Kidney (tissue), 14 donors: ENCODE data around the gene ECM2. TPM values are rescaled to one million over a fixed set of nuclear protein-coding genes. Genes with fewer than 3 reads are reported as not detected.

ENCODE experiments used
- DNase-seq, 5 donors: peaks; one replicate each; pipeline ENCODE4 v3.0.0-alpha.2; 2013 to 2020
- FAIRE-seq: peaks from 2 replicates; lab custom pipeline; 2012; peaks lifted over from hg19 to GRCh38; lab: Jason Lieb, UNC
- H3K27ac ChIP-seq, 2 donors: one replicate each; pipeline ENCODE4 v1.7.0; 2013; ENCODE audit warnings: low read depth in 2 of 2, low read length in 2 of 2, inconsistent platforms in 1 of 2
- H3K27me3 ChIP-seq: one replicate; pipeline ENCODE4 v1.7.1; 2013; ENCODE audit warnings: low read length, inconsistent platforms; ENCODE audit not compliant: control insufficient read depth, insufficient read depth
- H3K36me3 ChIP-seq, 3 donors: one replicate each; pipeline versions ENCODE4 v1.7.0 to v1.7.1; 2013; ENCODE audit warnings: low read length in 3 of 3, control low read depth in 1 of 3, inconsistent platforms in 1 of 3; ENCODE audit not compliant: insufficient read depth in 3 of 3, control insufficient read depth in 2 of 3
- H3K4me1 ChIP-seq, 3 donors: one replicate each; pipeline versions ENCODE4 v1.7.0 to v1.7.1; 2013; ENCODE audit warnings: low read length in 3 of 3, inconsistent platforms in 1 of 3, low read depth in 1 of 3; ENCODE audit not compliant: control insufficient read depth in 2 of 3, insufficient read depth in 2 of 3
- H3K4me3 ChIP-seq, 3 donors: one replicate each; pipeline versions ENCODE4 v1.7.0 to v1.8.1; 2013; ENCODE audit warnings: low read length in 3 of 3, control low read depth in 1 of 3, inconsistent platforms in 1 of 3
- H3K9ac ChIP-seq, 3 donors: one replicate each; pipeline versions ENCODE4 v1.7.0 to v1.7.1; 2013; ENCODE audit warnings: low read length in 3 of 3, control low read depth in 1 of 3, inconsistent platforms in 1 of 3
- H3K9me3 ChIP-seq, 3 donors: one replicate each; pipeline versions ENCODE4 v1.7.0 to v1.7.1; 2013; ENCODE audit warnings: low read length in 3 of 3, control low read depth in 1 of 3, inconsistent platforms in 1 of 3; ENCODE audit not compliant: control insufficient read depth in 2 of 3, insufficient read depth in 1 of 3
- CTCF ChIP-seq: IDR thresholded peaks from 3 replicates; pipeline ENCODE4 v1.5.1; 2012; ENCODE audit warnings: mild to moderate bottlenecking, moderate library complexity, borderline replicate concordance; ENCODE audit not compliant: insufficient read depth; ENCODE audit errors: extremely low read depth
- intact Hi-C: fragments of 100-400 bp; cut with DNase I; formaldehyde crosslinking; loops from one replicate; pipeline ENCODE4 v1.11.1; 2022
- polyA plus RNA-seq: library from polyadenylated mRNA; stranded (reverse); fragments of 350-450 nt; fragmentation: Illumina TruSeq; extraction: RNeasy Lipid Tissue Mini Kit (QIAGEN cat#74804); gene quantifications from one replicate; pipeline ENCODE4 v1.2.3, GENCODE V29; 2014; ENCODE audit warnings: low read depth, low replicate concordance; ENCODE audit not compliant: insufficient read depth
- total RNA-seq: library from RNA; stranded (reverse); fragmentation: NEBNext Ultra II Directional; extraction: Animal tissue kit (Norgen Biotek cat#: 25700); gene quantifications from one replicate; pipeline ENCODE4 v1.2.1, GENCODE V29; 2021
- donor health status: control.
- donor health status: control.
- donor health status: control.
- donor health status: control.
- donor health status: control.
- donor health status: DM: yes; HTN: yes; CAD: no.
- donor health status: Normal renal cell carcinoma (clear cell type).

ECM2 gene
- total and polyA plus RNA-seq, 2 donors from 2014 or later: 5.5 to 7.6 TPM

- no peaks in the 10 kb centered on the region for H3K9me3 ChIP-seq
- intact Hi-C loops: no loop called here
- no peaks in the 10 kb centered on the region for H3K27me3 ChIP-seq
- no peak overlapping the region for H3K4me3 ChIP-seq
- no peaks in the 10 kb centered on the region for H3K4me1 ChIP-seq
- no peaks in the 10 kb centered on the region for H3K36me3 ChIP-seq
- DNase-seq (no peak), FAIRE-seq (no peak)
- H3K9ac ChIP-seq: no peak overlapping the region
- H3K27ac ChIP-seq: no peak overlapping the region
- no peak for TF ChIP-seq CTCF
Observed at GRCh38 chr9:92492781-92493401, 42.9 kb downstream of the ECM2 start.

- intact Hi-C loops: no loop called here
- FAIRE-seq (no peak), DNase-seq (peak in 1 of 5 donors; percentile 25)
- Histone ChIP-seq H3K9me3 (no peaks in the 10 kb centered on the region), H3K27me3 (no peaks in the 10 kb centered on the region), H3K4me1 (no peaks in the 10 kb centered on the region), H3K9ac (no peak overlapping the region), H3K4me3 (no peak overlapping the region), H3K36me3 (no peaks in the 10 kb centered on the region), H3K27ac (no peak overlapping the region)
- no peak for TF ChIP-seq CTCF
Observed at GRCh38 chr9:92488681-92489550, 46.9 kb downstream of the ECM2 start.

DNA sequence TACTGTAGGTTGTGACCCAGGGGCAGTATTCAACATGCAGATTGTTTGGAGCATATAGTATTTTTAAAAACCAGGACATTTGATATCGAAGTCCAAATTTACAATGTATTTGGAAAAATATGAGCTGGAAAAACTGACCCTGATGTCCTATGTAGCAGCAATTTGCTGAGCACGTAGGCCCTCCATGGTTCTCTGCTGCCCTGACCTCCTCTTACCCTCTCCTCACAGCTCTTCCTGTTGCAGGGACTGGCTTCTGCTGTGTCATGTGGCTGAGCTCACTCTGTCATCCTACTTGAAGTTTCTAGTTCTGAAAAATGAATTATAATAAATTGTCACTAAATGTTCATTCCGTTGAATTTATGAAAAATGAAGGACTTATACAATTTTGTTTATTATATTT, 49.4 kb downstream of the ECM2 start:
- H3K9me3 ChIP-seq: no peaks in the 10 kb centered on the region
- no peak for TF ChIP-seq CTCF
- H3K27me3 ChIP-seq: no peaks in the 10 kb centered on the region
- no peak overlapping the region for H3K27ac ChIP-seq
- H3K9ac ChIP-seq: no peak overlapping the region
- DNase-seq (no peak), FAIRE-seq (no peak)
- intact Hi-C loops: no loop called here
- H3K4me3 ChIP-seq: no peak overlapping the region
- H3K4me1 ChIP-seq: no peaks in the 10 kb centered on the region
- no peaks in the 10 kb centered on the region for H3K36me3 ChIP-seq
